Tibial nerve (tissue), 4 donors: Measurements from ENCODE around the gene PPP2R1B.

Source experiments
- EP300 ChIP-seq, 2 donors: sonication (generic); formaldehyde crosslinking; IDR thresholded peaks; one replicate each; pipeline ENCODE4 v1.6.1; 2017; ENCODE audit warnings: antibody characterized with exemption in 2 of 2, mild to moderate bottlenecking in 1 of 2
- POLR2A ChIP-seq, 2 donors: fragments of 450-650 bp; IDR thresholded peaks; one replicate each; pipeline ENCODE4 v1.6.1; 2017; ENCODE audit warnings: antibody characterized with exemption in 2 of 2, mild to moderate bottlenecking in 2 of 2, moderate library complexity in 2 of 2
- TF ChIP-seq, protein P1 (sequence below), 5 experiments: fragments of 200-600 bp in 3 of 5; fragments of 450-650 bp in 2 of 5; sonication (generic) in 3 of 5; IDR thresholded peaks; one replicate each; pipeline ENCODE4 v1.5.1; 2016 to 2019; ENCODE audit warnings: antibody characterized with exemption in 5 of 5, mild to moderate bottlenecking in 3 of 5, moderate library complexity in 2 of 5

DNA sequence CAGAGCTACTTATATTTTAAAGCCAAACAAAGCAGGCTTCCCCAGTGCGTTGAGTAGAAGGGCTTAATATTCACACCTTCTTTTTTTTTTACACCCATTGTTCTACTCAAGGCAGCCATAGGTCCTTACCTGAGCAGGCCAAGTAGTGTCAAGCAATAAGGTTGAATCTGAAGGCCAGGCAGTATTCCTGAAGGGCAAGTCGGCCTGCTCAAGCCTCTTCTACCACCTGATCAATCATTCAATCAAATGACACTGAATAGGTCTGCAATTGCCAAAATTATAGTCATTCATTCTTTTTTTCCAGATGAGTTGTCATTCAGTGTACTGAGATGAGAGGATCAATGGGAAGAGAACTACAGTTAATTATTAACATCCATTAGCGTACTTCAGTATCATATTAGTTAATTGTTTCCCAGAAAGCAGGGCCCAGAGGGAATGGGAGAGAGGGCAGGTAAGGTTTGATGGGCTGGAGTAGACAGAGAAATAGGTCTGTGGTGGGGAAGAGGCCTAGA, 11.9 kb upstream of the PPP2R1B start:
- TF ChIP-seq, protein P1, sequence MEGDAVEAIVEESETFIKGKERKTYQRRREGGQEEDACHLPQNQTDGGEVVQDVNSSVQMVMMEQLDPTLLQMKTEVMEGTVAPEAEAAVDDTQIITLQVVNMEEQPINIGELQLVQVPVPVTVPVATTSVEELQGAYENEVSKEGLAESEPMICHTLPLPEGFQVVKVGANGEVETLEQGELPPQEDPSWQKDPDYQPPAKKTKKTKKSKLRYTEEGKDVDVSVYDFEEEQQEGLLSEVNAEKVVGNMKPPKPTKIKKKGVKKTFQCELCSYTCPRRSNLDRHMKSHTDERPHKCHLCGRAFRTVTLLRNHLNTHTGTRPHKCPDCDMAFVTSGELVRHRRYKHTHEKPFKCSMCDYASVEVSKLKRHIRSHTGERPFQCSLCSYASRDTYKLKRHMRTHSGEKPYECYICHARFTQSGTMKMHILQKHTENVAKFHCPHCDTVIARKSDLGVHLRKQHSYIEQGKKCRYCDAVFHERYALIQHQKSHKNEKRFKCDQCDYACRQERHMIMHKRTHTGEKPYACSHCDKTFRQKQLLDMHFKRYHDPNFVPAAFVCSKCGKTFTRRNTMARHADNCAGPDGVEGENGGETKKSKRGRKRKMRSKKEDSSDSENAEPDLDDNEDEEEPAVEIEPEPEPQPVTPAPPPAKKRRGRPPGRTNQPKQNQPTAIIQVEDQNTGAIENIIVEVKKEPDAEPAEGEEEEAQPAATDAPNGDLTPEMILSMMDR (IDR thresholded peaks at IDR 0.05): no peak
- TF ChIP-seq POLR2A (IDR thresholded peaks at IDR 0.05): no peak
- no peak for TF ChIP-seq EP300 (IDR thresholded peaks at IDR 0.05)
